Stimulated activated memory B cell treated with anti-CD40 and anti-IgM and Interleukin-4, amounts not matched to agents 10 μg/mL and 1 μg/mL and 100 μg/mL, for 72 hours (primary cell): ENCODE data around the gene ADARB2.
"Not testable (repeated sequence)": the region's sequence is repeated elsewhere in the genome, so short reads cannot be mapped to it uniquely, and the experiment has no call there.

Experiments used
- ATAC-seq: fragments of 150-1000 bp; cut with Tn5 transposase; 2 replicates; pipeline ENCODE4 v1.10.0; 2021
- H3K27ac Mint-ChIP-seq: one replicate; pipeline ENCODE4 v1.8.0; 2022; ENCODE audit warnings: mild to moderate bottlenecking, mixed read lengths
- H3K27me3 Mint-ChIP-seq: one replicate; pipeline ENCODE4 v1.8.0; 2022; ENCODE audit warnings: mixed read lengths
- H3K36me3 Mint-ChIP-seq: one replicate; pipeline ENCODE4 v1.8.0; 2022; ENCODE audit warnings: mixed read lengths
- H3K4me1 Mint-ChIP-seq: one replicate; pipeline ENCODE4 v1.8.0; 2022; ENCODE audit warnings: mixed read lengths
- H3K4me3 Mint-ChIP-seq: one replicate; pipeline ENCODE4 v1.8.0; 2022; ENCODE audit warnings: mild to moderate bottlenecking, moderate library complexity, mixed read lengths
- H3K9me3 Mint-ChIP-seq: one replicate; pipeline ENCODE4 v1.8.0; 2022; ENCODE audit warnings: mixed read lengths

The ADARB2 gene

GRCh38 chr10:1737222-1738061 is at the start of gene ADARB2:
Gene ADARB2, minus strand, starts transcription at chr10:1737525.
- Mint-ChIP-seq H3K9me3 (no peaks in the 10 kb centered on the region), H3K4me1 (peaks cover 28% of the 10 kb centered on the region), H3K4me3 (peak within 1 kb of the TSS; percentile 74), H3K27ac (peak within 1 kb of the TSS; percentile 73), H3K27me3 (peaks cover 76% of the 10 kb centered on the region), H3K36me3 (no peaks in the 10 kb centered on the region)
- ATAC-seq, result peak; percentile 77

GRCh38 chr10:1785835-1786234 is 48.5 kb upstream of the ADARB2 start:
- Mint-ChIP-seq H3K36me3 (no peaks in the 10 kb centered on the region), H3K4me3 (no peak overlapping the region), H3K27ac (no peak overlapping the region), H3K9me3 (no peaks in the 10 kb centered on the region), H3K4me1 (no peaks in the 10 kb centered on the region), H3K27me3 (peaks cover 8% of the 10 kb centered on the region)
- no peak for ATAC-seq

- Mint-ChIP-seq H3K4me3 (no peak overlapping the region), H3K36me3 (no peaks in the 10 kb centered on the region), H3K27ac (no peak overlapping the region), H3K27me3 (peaks cover 8% of the 10 kb centered on the region), H3K4me1 (no peaks in the 10 kb centered on the region), H3K9me3 (no peaks in the 10 kb centered on the region)
- no peak for ATAC-seq
Observed at GRCh38 chr10:1782841-1783240, 45.5 kb upstream of the ADARB2 start.

- H3K36me3 Mint-ChIP-seq, result no peaks in the 10 kb centered on the region
- no peaks in the 10 kb centered on the region for H3K9me3 Mint-ChIP-seq
- no peak overlapping the region for H3K4me3 Mint-ChIP-seq
- H3K27me3 Mint-ChIP-seq, result no peaks in the 10 kb centered on the region
- H3K4me1 Mint-ChIP-seq, result no peaks in the 10 kb centered on the region
- no peak for ATAC-seq
- no peak overlapping the region for H3K27ac Mint-ChIP-seq
Observed at GRCh38 chr10:1779796-1780195, 42.5 kb upstream of the ADARB2 start.

- no peaks in the 10 kb centered on the region for H3K9me3 Mint-ChIP-seq
- no peaks in the 10 kb centered on the region for H3K36me3 Mint-ChIP-seq
- H3K27ac Mint-ChIP-seq, result no peak overlapping the region
- H3K27me3 Mint-ChIP-seq, result no peaks in the 10 kb centered on the region
- no peaks in the 10 kb centered on the region for H3K4me1 Mint-ChIP-seq
- ATAC-seq, result no peak
- H3K4me3 Mint-ChIP-seq, result no peak overlapping the region
Observed at GRCh38 chr10:1778375-1778969, 41.1 kb upstream of the ADARB2 start.

DNA sequence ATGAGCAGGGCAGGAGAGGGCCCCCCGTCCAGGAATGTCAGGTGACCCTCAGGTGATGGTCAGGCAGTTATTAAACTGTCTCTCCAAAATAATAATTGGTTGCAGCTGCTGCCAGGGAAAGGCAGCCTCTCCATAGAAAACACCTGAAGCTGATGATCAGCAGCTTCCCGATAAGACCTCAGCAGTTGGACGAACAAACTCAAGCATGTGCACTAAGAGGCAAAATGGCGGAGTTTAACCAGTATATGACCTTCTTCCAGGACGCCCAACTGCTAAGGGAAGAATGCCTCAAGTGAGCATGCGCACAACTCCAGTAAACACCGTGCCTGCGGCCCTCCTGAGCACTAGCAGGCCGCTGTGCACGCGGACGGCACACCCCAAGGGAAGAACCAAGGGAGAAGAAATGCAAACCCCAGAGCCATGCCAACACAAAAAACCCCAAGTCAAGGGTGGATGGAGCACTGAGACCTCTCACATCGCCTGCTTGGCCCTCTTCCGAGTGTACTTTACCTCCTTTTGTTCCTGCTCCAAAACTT is 38.9 kb upstream of the ADARB2 start:
- H3K27ac Mint-ChIP-seq, result no peak overlapping the region
- H3K4me1 Mint-ChIP-seq, result no peaks in the 10 kb centered on the region
- no peaks in the 10 kb centered on the region for H3K36me3 Mint-ChIP-seq
- no peak overlapping the region for H3K4me3 Mint-ChIP-seq
- no peak for ATAC-seq
- no peaks in the 10 kb centered on the region for H3K27me3 Mint-ChIP-seq
- H3K9me3 Mint-ChIP-seq, result no peaks in the 10 kb centered on the region

DNA sequence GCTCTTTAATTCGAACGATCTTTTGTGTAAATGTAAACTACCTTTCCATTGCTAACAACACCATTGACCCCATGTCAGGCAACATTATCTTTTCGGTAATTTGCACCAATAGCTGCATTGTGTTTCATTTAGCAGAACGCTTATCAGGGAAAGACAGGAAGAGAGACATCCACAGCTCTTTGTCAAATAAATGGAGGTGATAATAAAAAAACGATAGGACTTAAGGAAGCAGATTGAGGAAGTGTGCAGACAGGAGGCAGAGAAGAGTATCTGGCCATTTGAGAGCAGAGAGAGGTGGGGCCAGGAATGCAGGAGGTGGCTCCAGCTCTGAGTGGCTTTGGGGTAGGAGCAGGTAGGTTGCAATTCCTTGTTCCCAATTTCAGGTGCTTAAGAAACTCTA is 37.5 kb upstream of the ADARB2 start:
- Mint-ChIP-seq H3K4me3 (no peak overlapping the region), H3K27me3 (no peaks in the 10 kb centered on the region), H3K9me3 (no peaks in the 10 kb centered on the region), H3K27ac (no peak overlapping the region), H3K36me3 (no peaks in the 10 kb centered on the region), H3K4me1 (no peaks in the 10 kb centered on the region)
- ATAC-seq, result no peak

- H3K36me3 Mint-ChIP-seq, H3K4me1 Mint-ChIP-seq, H3K27me3 Mint-ChIP-seq, ATAC-seq, H3K9me3 Mint-ChIP-seq, H3K27ac Mint-ChIP-seq, H3K4me3 Mint-ChIP-seq: not testable (repeated sequence)
Observed at GRCh38 chr10:1773204-1773603, 35.9 kb upstream of the ADARB2 start.

- H3K27ac Mint-ChIP-seq, result no peak overlapping the region
- no peaks in the 10 kb centered on the region for H3K36me3 Mint-ChIP-seq
- no peaks in the 10 kb centered on the region for H3K4me1 Mint-ChIP-seq
- H3K9me3 Mint-ChIP-seq, result no peaks in the 10 kb centered on the region
- peaks cover 9% of the 10 kb centered on the region for H3K27me3 Mint-ChIP-seq
- ATAC-seq, result no peak
- H3K4me3 Mint-ChIP-seq, result no peak overlapping the region
Observed at GRCh38 chr10:1766049-1766448, 28.7 kb upstream of the ADARB2 start.

DNA sequence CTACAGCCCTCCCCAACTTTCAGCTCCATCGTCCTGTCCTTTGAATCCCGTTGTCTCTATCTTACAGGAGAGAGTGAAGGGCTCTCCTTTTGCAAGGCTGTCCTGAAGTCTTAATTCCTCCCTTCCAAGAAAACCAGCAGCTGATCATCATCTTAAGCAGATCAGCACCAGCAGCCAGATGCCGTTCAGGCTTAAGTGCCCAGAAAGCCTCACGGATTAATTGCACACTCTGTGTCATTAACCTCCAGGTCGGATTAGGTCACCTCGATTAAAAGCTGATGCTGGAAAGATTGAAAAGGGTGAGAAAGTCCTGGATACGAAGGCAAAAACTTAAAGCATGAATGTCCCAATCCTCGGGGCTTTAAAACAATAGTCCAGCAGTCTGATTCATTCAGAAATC is 24.8 kb upstream of the ADARB2 start:
- peaks cover 9% of the 10 kb centered on the region for H3K27me3 Mint-ChIP-seq
- no peak for ATAC-seq
- H3K4me3 Mint-ChIP-seq, result no peak overlapping the region
- H3K36me3 Mint-ChIP-seq, result peaks cover 7% of the 10 kb centered on the region
- peaks cover 14% of the 10 kb centered on the region for H3K9me3 Mint-ChIP-seq
- H3K27ac Mint-ChIP-seq, result no peak overlapping the region
- H3K4me1 Mint-ChIP-seq, result no peaks in the 10 kb centered on the region

- Mint-ChIP-seq H3K27ac (no peak overlapping the region), H3K4me3 (no peak overlapping the region), H3K36me3 (peaks cover 14% of the 10 kb centered on the region), H3K27me3 (peaks cover 21% of the 10 kb centered on the region), H3K9me3 (peaks cover 21% of the 10 kb centered on the region), H3K4me1 (no peaks in the 10 kb centered on the region)
- no peak for ATAC-seq
Observed at GRCh38 chr10:1754506-1755153, 17.3 kb upstream of the ADARB2 start.

DNA sequence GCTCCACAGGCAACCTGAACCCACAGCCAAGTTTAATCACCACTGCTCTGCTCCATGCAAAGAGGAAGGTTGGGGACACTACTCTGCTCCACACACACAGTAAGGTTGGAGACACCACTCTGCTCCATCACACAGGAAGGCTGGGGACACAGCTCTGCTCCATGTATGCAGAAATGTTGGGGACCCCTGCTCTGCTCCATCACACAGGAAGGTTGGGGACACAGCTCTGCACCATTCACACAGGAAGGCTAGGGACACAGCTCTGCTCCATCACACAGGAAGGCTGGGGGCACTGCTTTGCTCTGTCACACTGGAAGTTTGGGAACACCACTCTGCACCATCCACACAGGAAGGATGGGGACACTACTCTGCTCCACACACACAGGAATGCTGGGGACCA is 14.8 kb upstream of the ADARB2 start:
- peaks cover 21% of the 10 kb centered on the region for H3K27me3 Mint-ChIP-seq
- peaks cover 11% of the 10 kb centered on the region for H3K36me3 Mint-ChIP-seq
- H3K9me3 Mint-ChIP-seq, result peaks cover 18% of the 10 kb centered on the region
- no peak overlapping the region for H3K4me3 Mint-ChIP-seq
- no peaks in the 10 kb centered on the region for H3K4me1 Mint-ChIP-seq
- no peak overlapping the region for H3K27ac Mint-ChIP-seq
- no peak for ATAC-seq

GRCh38 chr10:1747590-1748157 is 10.3 kb upstream of the ADARB2 start:
- Mint-ChIP-seq H3K27me3 (peaks cover 56% of the 10 kb centered on the region), H3K9me3 (peaks cover 18% of the 10 kb centered on the region), H3K36me3 (peaks cover 11% of the 10 kb centered on the region), H3K4me1 (no peaks in the 10 kb centered on the region), H3K4me3 (no peak overlapping the region), H3K27ac (no peak overlapping the region)
- ATAC-seq, result no peak

DNA sequence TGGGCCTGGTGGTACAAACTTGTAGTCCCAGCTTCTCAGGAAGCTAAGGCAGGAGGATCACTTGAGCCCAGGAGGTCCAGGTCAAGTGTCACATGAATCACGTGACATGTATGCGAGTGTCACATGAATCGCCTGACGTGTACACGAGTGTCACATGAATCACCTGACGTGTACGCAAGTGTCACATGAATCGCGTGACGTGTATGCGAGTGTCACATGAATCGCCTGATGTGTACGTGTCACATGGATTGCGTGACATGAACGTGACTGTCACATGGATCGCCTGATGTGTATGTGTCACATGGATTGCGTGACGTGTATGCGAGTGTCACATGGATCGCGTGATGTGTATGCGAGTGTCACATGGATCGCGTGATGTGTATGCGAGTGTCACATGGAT is 9.5 kb upstream of the ADARB2 start:
- Mint-ChIP-seq H3K4me1 (no peaks in the 10 kb centered on the region), H3K4me3 (no peak overlapping the region), H3K36me3 (peaks cover 11% of the 10 kb centered on the region), H3K27me3 (peaks cover 55% of the 10 kb centered on the region), H3K9me3 (peaks cover 18% of the 10 kb centered on the region), H3K27ac (no peak overlapping the region)
- no peak for ATAC-seq

- no peak for ATAC-seq
- Mint-ChIP-seq H3K27ac (no peak overlapping the region), H3K36me3 (peaks cover 7% of the 10 kb centered on the region), H3K27me3 (peaks cover 52% of the 10 kb centered on the region), H3K4me1 (no peaks in the 10 kb centered on the region), H3K9me3 (peaks cover 13% of the 10 kb centered on the region), H3K4me3 (no peak overlapping the region)
Observed at GRCh38 chr10:1745780-1746456, 8.6 kb upstream of the ADARB2 start.
